ENCODE data around the gene PTGS2.
"Not testable (repeated sequence)": the region's sequence is repeated elsewhere in the genome, so short reads cannot be mapped to it uniquely, and the experiment has no call there.

PTGS2 gene

GRCh38 chr1:186655876-186656275 is 24.3 kb downstream of the PTGS2 start:
- no peaks in the 10 kb centered on the region for H3K36me3 Mint-ChIP-seq (ENCODE audit: low read depth)
- intact Hi-C loops (cut with micrococcal nuclease), result no loop called here
- H3K27me3 Mint-ChIP-seq, result no peaks in the 10 kb centered on the region
- no peak overlapping the region for H3K4me3 Mint-ChIP-seq
- H3K9me3 Mint-ChIP-seq, result peaks cover 16% of the 10 kb centered on the region
- no peak overlapping the region for H3K27ac Mint-ChIP-seq
- peaks cover 55% of the 10 kb centered on the region for H3K4me1 Mint-ChIP-seq (ENCODE audit: low read depth)

- Mint-ChIP-seq H3K4me1 (ENCODE audit: low read depth) (peaks cover 46% of the 10 kb centered on the region), H3K4me3 (no peak overlapping the region), H3K36me3 (ENCODE audit: low read depth) (no peaks in the 10 kb centered on the region), H3K27me3 (no peaks in the 10 kb centered on the region), H3K27ac (peak overlapping the region; percentile 16), H3K9me3 (peaks cover 16% of the 10 kb centered on the region)
- intact Hi-C loops (cut with micrococcal nuclease), result no loop called here
Observed at GRCh38 chr1:186654741-186655140, 25.5 kb downstream of the PTGS2 start.

- H3K36me3 Mint-ChIP-seq (ENCODE audit: low read depth), result no peaks in the 10 kb centered on the region
- H3K27ac Mint-ChIP-seq, result peak overlapping the region; percentile 16
- intact Hi-C loops (cut with micrococcal nuclease), result no loop called here
- H3K4me1 Mint-ChIP-seq (ENCODE audit: low read depth), result peaks cover 38% of the 10 kb centered on the region
- no peak overlapping the region for H3K4me3 Mint-ChIP-seq
- H3K9me3 Mint-ChIP-seq, result peaks cover 16% of the 10 kb centered on the region
- H3K27me3 Mint-ChIP-seq, result no peaks in the 10 kb centered on the region
Observed at GRCh38 chr1:186653312-186653711, 26.9 kb downstream of the PTGS2 start.

- Mint-ChIP-seq H3K27me3 (no peaks in the 10 kb centered on the region), H3K27ac (no peak overlapping the region), H3K36me3 (ENCODE audit: low read depth) (no peaks in the 10 kb centered on the region), H3K9me3 (peaks cover 13% of the 10 kb centered on the region), H3K4me3 (no peak overlapping the region), H3K4me1 (ENCODE audit: low read depth) (peaks cover 24% of the 10 kb centered on the region)
- intact Hi-C loops (cut with micrococcal nuclease), result no loop called here
Observed at GRCh38 chr1:186648613-186649012, 31.6 kb downstream of the PTGS2 start.

- H3K36me3 Mint-ChIP-seq (ENCODE audit: low read depth); H3K9me3 Mint-ChIP-seq; H3K27ac Mint-ChIP-seq; H3K4me3 Mint-ChIP-seq; intact Hi-C loops (cut with micrococcal nuclease); H3K27me3 Mint-ChIP-seq: not testable (repeated sequence)
- peaks cover 21% of the 10 kb centered on the region for H3K4me1 Mint-ChIP-seq (ENCODE audit: low read depth)
Observed at GRCh38 chr1:186647985-186648384, 32.2 kb downstream of the PTGS2 start.

- Mint-ChIP-seq H3K4me1 (ENCODE audit: low read depth) (peaks cover 17% of the 10 kb centered on the region), H3K9me3 (no peaks in the 10 kb centered on the region), H3K27me3 (no peaks in the 10 kb centered on the region)
Observed at GRCh38 chr1:186643614-186644013, 36.6 kb downstream of the PTGS2 start.

GRCh38 chr1:186637567-186637966 is 42.7 kb downstream of the PTGS2 start:
- H3K27ac Mint-ChIP-seq; H3K36me3 Mint-ChIP-seq (ENCODE audit: low read depth); intact Hi-C loops (cut with micrococcal nuclease); H3K4me1 Mint-ChIP-seq (ENCODE audit: low read depth); H3K9me3 Mint-ChIP-seq; H3K4me3 Mint-ChIP-seq; H3K27me3 Mint-ChIP-seq: not testable (repeated sequence)

More at GRCh38 chr1:186643614-186644013, 36.6 kb downstream of the PTGS2 start:
- H3K27ac Mint-ChIP-seq, result no peak overlapping the region
- intact Hi-C loops (cut with micrococcal nuclease), result no loop called here
- H3K36me3 Mint-ChIP-seq (ENCODE audit: low read depth), result no peaks in the 10 kb centered on the region
- H3K4me3 Mint-ChIP-seq, result no peak overlapping the region

- Mint-ChIP-seq H3K27ac (no peak overlapping the region), H3K36me3 (ENCODE audit: low read depth) (no peaks in the 10 kb centered on the region), H3K4me3 (no peak overlapping the region), H3K27me3 (no peaks in the 10 kb centered on the region), H3K9me3 (no peaks in the 10 kb centered on the region), H3K4me1 (ENCODE audit: low read depth) (no peaks in the 10 kb centered on the region)
- intact Hi-C loops (cut with micrococcal nuclease), result no loop called here
Observed at GRCh38 chr1:186636786-186637185, 43.4 kb downstream of the PTGS2 start.

- no peak overlapping the region for H3K27ac Mint-ChIP-seq
- no peaks in the 10 kb centered on the region for H3K4me1 Mint-ChIP-seq (ENCODE audit: low read depth)
- no peak overlapping the region for H3K4me3 Mint-ChIP-seq
- intact Hi-C loops (cut with micrococcal nuclease), result no loop called here
- no peaks in the 10 kb centered on the region for H3K9me3 Mint-ChIP-seq
- H3K27me3 Mint-ChIP-seq, result no peaks in the 10 kb centered on the region
- no peaks in the 10 kb centered on the region for H3K36me3 Mint-ChIP-seq (ENCODE audit: low read depth)
Observed at GRCh38 chr1:186634511-186634910, 45.7 kb downstream of the PTGS2 start.

- H3K36me3 Mint-ChIP-seq (ENCODE audit: low read depth), result no peaks in the 10 kb centered on the region
- no peak overlapping the region for H3K27ac Mint-ChIP-seq
Observed at GRCh38 chr1:186633116-186633515, 47.1 kb downstream of the PTGS2 start.

GRCh38 chr1:186629341-186629740 is 50.9 kb downstream of the PTGS2 start:
- H3K9me3 Mint-ChIP-seq, result no peaks in the 10 kb centered on the region
- intact Hi-C loops (cut with micrococcal nuclease), result no loop called here
- no peaks in the 10 kb centered on the region for H3K4me1 Mint-ChIP-seq (ENCODE audit: low read depth)
- H3K4me3 Mint-ChIP-seq, result no peak overlapping the region
- H3K36me3 Mint-ChIP-seq (ENCODE audit: low read depth), result no peaks in the 10 kb centered on the region
- H3K27ac Mint-ChIP-seq, result no peak overlapping the region
- no peaks in the 10 kb centered on the region for H3K27me3 Mint-ChIP-seq

More at GRCh38 chr1:186633116-186633515, 47.1 kb downstream of the PTGS2 start:
- Mint-ChIP-seq H3K9me3 (no peaks in the 10 kb centered on the region), H3K4me1 (ENCODE audit: low read depth) (no peaks in the 10 kb centered on the region), H3K27me3 (no peaks in the 10 kb centered on the region), H3K4me3 (no peak overlapping the region)
- intact Hi-C loops (cut with micrococcal nuclease), result no loop called here

GRCh38 chr1:186628910-186629309 is 51.3 kb downstream of the PTGS2 start:
- no peak overlapping the region for H3K4me3 Mint-ChIP-seq
- H3K27me3 Mint-ChIP-seq, result no peaks in the 10 kb centered on the region
- H3K9me3 Mint-ChIP-seq, result no peaks in the 10 kb centered on the region
- intact Hi-C loops (cut with micrococcal nuclease), result no loop called here
- H3K27ac Mint-ChIP-seq, result no peak overlapping the region
- no peaks in the 10 kb centered on the region for H3K4me1 Mint-ChIP-seq (ENCODE audit: low read depth)
- no peaks in the 10 kb centered on the region for H3K36me3 Mint-ChIP-seq (ENCODE audit: low read depth)

GRCh38 chr1:186627019-186627418 is 53.2 kb downstream of the PTGS2 start:
- intact Hi-C loops (cut with micrococcal nuclease), result no loop called here
- peaks cover 12% of the 10 kb centered on the region for H3K4me1 Mint-ChIP-seq (ENCODE audit: low read depth)
- no peaks in the 10 kb centered on the region for H3K9me3 Mint-ChIP-seq
- no peak overlapping the region for H3K4me3 Mint-ChIP-seq
- H3K27me3 Mint-ChIP-seq, result no peaks in the 10 kb centered on the region
- H3K36me3 Mint-ChIP-seq (ENCODE audit: low read depth), result no peaks in the 10 kb centered on the region
- H3K27ac Mint-ChIP-seq, result no peak overlapping the region

GRCh38 chr1:186626356-186626932 is 53.8 kb downstream of the PTGS2 start:
- intact Hi-C loops (cut with micrococcal nuclease), result no loop called here
- Mint-ChIP-seq H3K27ac (no peak overlapping the region), H3K4me1 (ENCODE audit: low read depth) (peaks cover 12% of the 10 kb centered on the region), H3K27me3 (no peaks in the 10 kb centered on the region), H3K36me3 (ENCODE audit: low read depth) (no peaks in the 10 kb centered on the region), H3K4me3 (no peak overlapping the region), H3K9me3 (no peaks in the 10 kb centered on the region)

GRCh38 chr1:186623551-186623950 is 56.7 kb downstream of the PTGS2 start:
- no peaks in the 10 kb centered on the region for H3K27me3 Mint-ChIP-seq
- no peaks in the 10 kb centered on the region for H3K9me3 Mint-ChIP-seq
- H3K27ac Mint-ChIP-seq, result no peak overlapping the region
- no peaks in the 10 kb centered on the region for H3K36me3 Mint-ChIP-seq (ENCODE audit: low read depth)
- intact Hi-C loops (cut with micrococcal nuclease), result no loop called here
- H3K4me1 Mint-ChIP-seq (ENCODE audit: low read depth), result peaks cover 15% of the 10 kb centered on the region
- H3K4me3 Mint-ChIP-seq, result no peak overlapping the region

Data from dendritic cell treated with granulocyte-macrophage colony-stimulating factor and Interleukin-4, amounts not matched to agents 40 ng/mL and 50 ng/mL, for 4 days (primary cell).